Hindlimb muscle (tissue), 1 donor: ENCODE data around the gene SPNS3. TPM values are rescaled to one million over a fixed set of nuclear protein-coding genes. Genes with fewer than 3 reads are reported as not detected.

Experiments
- DNase-seq: peaks from one replicate; pipeline ENCODE4 v3.0.0-alpha.2; 2013
- polyA plus RNA-seq: library from polyadenylated mRNA; unstranded; fragments of 120-200 nt; gene quantifications from one replicate; pipeline ENCODE4 v1.2.1, GENCODE V29; 2013; ENCODE audit not compliant: insufficient read length

Gene SPNS3
- polyA plus RNA-seq, 1 donor: 0.86 TPM

DNA sequence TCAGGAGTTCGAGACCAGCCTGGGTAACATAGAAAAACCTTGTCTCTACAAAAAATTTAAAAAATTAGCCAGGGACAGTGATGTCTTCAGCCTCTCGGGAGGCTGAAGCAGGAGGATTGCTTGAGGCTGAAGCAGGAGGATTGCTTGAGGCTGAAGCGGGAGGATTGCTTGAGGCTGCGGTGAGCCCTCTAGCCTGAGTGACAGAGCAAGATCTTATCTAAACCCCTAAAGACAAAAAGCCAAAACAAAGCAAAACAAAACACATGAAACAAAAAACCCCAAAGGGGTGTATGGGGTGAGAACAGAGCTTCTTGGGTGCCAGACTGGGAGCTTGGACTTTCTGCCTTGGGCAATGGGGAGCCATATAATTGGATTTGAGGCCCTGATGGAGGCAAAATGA, 2.6 kb downstream of the SPNS3 start:
- no peak for DNase-seq

DNA sequence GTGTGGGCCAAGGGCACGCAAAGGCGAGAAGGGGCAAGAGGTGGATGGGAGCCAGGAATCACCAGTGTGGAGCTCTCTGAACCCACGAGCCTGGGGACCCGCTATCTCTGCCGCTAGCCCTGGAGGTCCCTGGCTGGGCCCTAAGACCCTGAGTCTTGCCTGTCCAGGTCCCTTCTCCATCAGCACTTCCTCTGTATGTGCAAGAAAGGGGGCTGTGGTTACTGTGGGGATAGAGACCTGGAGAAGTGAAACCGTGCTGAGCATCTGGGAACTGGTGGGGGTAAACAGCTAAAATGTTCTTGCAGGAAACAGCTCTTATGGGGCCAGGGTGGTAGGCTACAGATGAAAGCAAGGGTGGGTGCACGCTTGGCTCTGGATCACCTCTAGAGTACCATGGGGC, 3.1 kb downstream of the SPNS3 start:
- DNase-seq: no peak

GRCh38 chr17:4438162-4438944, 4.6 kb downstream of the SPNS3 start:
- DNase-seq: no peak

GRCh38 chr17:4440021-4440420, 6.3 kb downstream of the SPNS3 start:
- DNase-seq: no peak

DNA sequence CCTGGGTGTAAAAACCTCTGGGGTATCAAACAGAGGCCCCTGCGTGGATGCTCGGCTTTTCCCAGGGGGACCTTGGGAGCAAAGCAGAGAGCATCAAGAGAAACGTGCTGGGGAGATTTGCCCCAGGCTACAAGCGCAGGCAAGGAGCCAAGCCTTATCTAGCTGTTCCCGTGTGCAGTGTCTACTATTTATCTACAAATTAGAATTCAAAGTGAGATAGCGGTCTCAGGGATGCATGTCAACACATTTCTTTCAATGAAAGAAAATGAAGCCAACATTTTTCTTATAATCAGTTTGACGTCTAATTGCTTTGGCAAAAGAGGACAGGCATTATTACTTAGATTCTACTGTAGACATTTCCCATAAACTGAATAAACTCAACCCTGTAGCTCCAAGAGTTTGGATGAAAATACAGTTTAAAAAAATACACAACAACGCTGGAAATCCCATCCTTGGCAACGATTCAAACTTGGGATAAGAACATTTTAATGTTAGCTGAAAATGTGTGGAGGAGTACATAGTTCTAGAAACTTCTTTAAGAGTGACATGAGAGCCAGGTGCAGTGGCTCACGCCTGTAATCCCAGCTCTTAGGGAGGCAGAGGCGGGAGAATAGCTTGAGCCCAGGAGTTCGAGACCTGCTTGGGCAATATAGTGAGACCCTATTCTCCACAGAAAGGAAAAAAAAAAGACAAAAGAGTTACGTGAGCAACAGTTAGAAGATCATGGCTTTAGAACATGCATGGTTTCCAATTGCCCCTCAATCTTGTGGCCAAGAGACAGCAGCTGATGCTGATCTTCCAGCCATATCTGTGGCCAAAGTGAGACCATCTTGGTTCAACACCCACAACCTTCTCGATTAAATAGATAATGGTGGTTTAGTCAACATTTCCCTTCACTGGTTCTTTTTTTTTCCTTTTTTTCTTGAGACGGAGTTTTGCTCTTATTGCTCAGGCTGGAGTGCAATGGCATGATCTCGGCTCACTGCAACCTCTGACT, 7.2 kb downstream of the SPNS3 start:
- DNase-seq: peak; percentile 38

DNA sequence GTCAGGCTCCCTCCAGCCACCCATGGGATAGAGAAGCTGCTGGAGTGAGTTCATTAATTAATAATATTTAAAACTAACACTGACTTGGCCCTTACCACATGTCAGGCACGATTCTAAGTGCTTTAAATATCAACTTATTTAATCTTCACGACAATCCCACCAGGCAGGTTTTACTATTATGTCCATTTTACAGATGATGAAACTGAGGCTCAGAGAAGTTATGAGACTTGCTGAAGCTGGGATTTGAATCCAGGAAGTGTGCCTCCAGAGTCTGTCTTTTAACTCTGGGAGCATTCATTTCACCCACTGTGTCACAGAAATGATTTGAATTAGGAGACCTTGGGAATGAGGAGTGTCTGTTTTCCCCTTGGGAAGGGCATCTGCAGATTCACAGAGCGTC, 8.8 kb downstream of the SPNS3 start:
- DNase-seq: no peak

- no peak for DNase-seq
Measured at GRCh38 chr17:4443476-4443875, 9.7 kb downstream of the SPNS3 start.

DNA sequence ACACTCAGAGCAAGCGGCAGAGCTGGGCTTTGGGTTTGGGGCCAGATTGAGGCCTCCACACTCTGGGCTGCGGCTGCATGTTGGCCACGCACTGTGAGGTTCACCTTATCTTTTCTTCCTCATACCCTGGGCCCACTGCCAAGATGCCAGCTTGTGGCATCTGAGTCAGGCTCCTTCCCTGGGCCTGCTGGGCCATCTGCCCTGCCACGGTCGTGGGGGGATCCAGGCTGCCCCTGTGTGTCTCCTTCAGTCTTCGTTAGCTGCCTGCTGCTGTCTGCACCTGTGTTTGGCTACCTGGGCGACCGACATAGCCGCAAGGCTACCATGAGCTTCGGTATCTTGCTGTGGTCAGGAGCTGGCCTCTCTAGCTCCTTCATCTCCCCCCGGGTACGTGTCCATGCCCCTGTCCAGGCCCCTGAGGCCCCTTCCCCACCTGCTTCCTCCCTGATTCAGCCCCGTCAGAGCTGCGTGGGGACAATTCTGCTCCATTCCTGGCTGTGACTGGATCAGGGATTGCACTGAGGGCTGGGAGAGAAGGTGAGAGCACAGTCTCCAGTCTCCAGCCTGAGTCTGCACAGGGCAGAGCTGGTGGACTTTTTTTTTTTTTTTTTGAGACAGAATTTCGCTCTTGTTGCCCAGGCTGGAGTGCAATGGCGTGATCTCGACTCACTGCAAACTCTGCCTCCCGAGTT, 11.2 kb downstream of the SPNS3 start:
- no peak for DNase-seq

GRCh38 chr17:4445731-4446130, 12.0 kb downstream of the SPNS3 start:
- DNase-seq: no peak

- DNase-seq: no peak
Measured at GRCh38 chr17:4446326-4447071, 12.8 kb downstream of the SPNS3 start.

DNA sequence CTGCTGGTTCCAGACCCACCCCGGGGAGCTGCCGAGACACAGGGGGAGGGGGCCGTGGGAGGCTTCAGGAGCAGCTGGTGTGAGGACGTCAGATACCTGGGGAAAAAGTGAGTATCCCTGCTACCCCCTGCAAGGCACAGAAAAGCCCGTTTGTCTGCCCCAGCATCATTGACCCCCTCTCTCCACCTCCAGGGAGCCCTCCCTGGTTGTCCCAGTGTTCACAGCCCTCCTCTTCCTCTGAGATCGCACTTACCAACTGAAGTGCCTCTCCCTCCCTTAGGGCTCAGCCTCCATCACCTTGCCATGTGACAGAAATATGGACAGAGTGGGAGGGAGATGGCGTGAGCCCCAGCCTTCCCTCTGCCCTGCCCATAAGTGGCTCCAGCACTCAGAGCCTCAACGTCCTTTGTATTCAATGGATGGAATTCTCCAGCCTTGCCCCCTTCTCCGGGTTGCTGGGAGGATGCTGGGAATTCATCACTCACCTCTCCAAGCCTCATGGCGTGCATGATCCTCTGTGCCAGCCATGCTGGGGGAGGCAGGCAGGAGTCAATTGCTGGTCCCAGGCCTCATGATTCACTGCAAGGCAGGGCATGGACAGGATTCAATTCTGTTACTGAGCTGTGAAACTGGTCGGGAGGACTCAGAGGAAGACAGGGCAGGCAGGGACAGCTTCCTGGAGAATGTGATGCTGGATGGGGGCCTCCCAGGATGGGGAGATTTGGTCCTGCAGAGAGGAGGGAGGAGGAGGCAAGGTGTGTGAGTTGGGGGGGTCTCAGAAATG, 14.6 kb downstream of the SPNS3 start:
- DNase-seq: no peak

- DNase-seq: no peak
Measured at GRCh38 chr17:4449736-4450135, 16.0 kb downstream of the SPNS3 start.

DNA sequence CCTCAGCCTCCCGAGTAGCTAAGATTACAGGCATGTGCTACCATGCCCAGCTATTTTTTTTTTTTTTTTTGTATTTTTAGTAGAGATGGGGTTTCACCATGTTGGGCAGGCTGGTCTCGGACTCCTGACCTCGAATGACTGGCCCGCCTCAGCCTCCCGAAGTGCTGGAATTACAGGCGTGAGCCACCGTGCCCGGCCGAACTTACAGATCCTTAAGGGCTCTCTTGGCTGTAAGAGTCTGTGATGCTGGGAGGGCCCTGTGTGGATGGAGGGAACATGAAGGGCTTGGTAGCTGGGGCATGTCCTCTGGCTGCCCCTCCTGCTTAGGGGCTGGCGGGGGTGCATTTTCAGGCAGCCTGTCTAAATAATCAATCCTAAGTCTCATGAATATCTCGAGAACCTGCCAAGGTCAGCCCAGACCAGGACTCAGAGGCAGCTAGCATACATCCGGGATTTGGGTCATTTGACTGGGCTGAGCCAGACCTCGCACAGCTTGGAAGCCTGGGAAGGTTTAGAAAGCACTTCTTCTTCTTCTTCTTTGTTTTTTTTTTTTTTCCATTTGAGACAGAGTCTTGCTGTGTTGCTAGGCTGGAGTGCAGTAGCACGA, 17.1 kb downstream of the SPNS3 start:
- DNase-seq: no peak

- DNase-seq: no peak
Measured at GRCh38 chr17:4453812-4454591, 20.3 kb downstream of the SPNS3 start.

GRCh38 chr17:4460661-4461060, 26.9 kb downstream of the SPNS3 start:
- no peak for DNase-seq

- DNase-seq: no peak
Measured at GRCh38 chr17:4463818-4464476, 30.2 kb downstream of the SPNS3 start.

DNA sequence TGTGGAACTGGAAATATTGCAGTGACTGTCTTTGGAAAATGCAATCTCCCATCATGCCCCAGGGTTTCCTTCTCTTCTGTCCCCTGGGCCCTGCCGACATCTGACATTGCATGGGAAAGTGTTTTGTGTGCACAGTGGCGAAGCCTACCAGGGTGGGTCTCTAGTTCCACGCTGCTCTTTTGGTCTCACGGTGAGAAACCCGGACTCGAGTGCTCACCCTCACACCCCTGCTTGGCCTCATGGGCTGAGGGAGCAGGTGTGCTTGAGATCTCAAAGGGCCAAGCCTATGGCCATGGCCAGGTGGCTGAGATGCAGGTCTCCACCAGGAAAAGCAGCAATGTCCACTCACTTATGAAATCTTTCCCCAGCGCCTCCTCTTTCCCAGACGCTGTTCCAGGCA, 32.0 kb downstream of the SPNS3 start:
- DNase-seq: no peak

GRCh38 chr17:4467287-4467686, 33.5 kb downstream of the SPNS3 start:
- no peak for DNase-seq

GRCh38 chr17:4469552-4469951, 35.8 kb downstream of the SPNS3 start:
- no peak for DNase-seq

DNA sequence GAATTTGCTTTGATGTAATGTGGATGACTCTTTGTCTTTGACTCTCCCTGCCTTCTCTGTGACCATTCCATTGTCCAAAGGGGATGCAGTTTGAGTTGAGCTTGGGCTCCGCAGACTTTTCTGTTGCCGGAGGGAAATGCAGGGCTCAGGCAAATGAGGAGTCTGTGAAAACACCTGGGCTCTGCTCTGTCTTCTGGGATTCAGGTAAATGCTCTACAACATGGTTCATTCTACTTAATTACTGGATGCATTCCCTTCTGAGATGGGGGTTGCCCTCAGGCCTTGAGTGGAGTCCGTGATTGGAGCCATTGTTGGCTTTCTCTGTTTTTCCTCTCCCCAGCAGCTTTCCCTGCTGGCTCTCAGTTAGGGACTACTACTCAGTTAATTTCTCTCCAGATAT, 38.5 kb downstream of the SPNS3 start:
- DNase-seq: no peak
